Mononuclear cell (primary cell): Measurements from ENCODE around the gene PDE4D. TPM values are rescaled to one million over a fixed set of nuclear protein-coding genes. Genes with fewer than 3 reads are reported as not detected.

Experiments
- H3K27me3 ChIP-seq: 2 replicates; pipeline ENCODE4 v1.6.0; 2011; ENCODE audit warnings: low read length, control low read depth; ENCODE audit not compliant: insufficient read depth
- H3K4me1 ChIP-seq: 2 replicates; pipeline ENCODE4 v1.5.1; 2011; ENCODE audit warnings: mild to moderate bottlenecking, low read length, control low read depth; ENCODE audit not compliant: insufficient read depth
- H3K4me3 ChIP-seq: 2 replicates; pipeline ENCODE4 v1.5.1; 2011; ENCODE audit warnings: mild to moderate bottlenecking, low read length, moderate library complexity
- H3K9me3 ChIP-seq: 2 replicates; pipeline ENCODE4 v1.5.1; 2011; ENCODE audit warnings: low read depth, mild to moderate bottlenecking, control low read depth, low read length
- total RNA-seq: library from RNA; depleted of rRNA; stranded (reverse); fragments of >200 nt; gene quantifications from one replicate; pipeline ENCODE4 v1.2.3, GENCODE V29; 2012

Gene PDE4D
- total RNA-seq, 1 donor: 171 TPM

DNA sequence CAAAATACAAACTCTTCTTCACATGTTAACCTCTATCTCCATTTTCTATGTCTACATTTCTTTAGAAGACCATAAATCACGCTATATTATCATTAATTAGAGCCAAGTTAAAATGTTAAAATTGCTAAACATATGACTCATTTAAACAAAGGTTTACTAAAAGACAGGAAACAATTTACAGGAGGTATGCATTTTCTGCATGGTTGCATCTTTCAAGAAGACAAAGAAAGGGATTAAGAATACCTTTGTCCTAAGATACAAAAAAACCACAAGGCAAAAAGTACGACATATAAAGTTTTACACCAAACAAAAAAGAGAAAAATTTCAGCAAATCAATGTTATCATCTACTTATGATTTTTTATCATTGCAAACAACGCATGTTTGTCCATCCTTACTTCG, 324.4 kb downstream of the PDE4D start:
- H3K4me3 ChIP-seq: no peak overlapping the region

DNA sequence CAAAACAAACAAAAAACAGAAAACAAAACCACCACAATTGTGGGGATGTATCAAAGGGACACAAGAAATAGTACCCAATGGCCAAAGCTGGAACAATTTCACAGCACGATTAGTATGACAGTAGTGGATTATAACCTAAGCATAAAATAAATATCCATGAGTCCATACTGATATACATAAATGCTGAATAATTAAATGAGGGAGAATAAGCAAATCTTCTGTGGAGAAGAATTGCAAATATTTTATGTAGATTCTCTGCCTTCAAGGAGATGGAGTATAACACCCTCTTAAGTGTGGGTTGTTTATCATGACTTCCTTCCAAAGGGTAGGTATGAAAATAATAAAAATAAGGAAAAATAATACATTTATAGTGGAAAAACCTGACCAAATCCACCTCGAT, 325.4 kb downstream of the PDE4D start:
- Histone ChIP-seq H3K4me3 (no peak overlapping the region), H3K9me3 (no peaks in the 10 kb centered on the region), H3K27me3 (no peaks in the 10 kb centered on the region), H3K4me1 (peaks cover 6% of the 10 kb centered on the region)

More for the DNA sequence above, 324.4 kb downstream of the PDE4D start:
- H3K9me3 ChIP-seq: no peaks in the 10 kb centered on the region
- no peaks in the 10 kb centered on the region for H3K27me3 ChIP-seq
- H3K4me1 ChIP-seq: no peaks in the 10 kb centered on the region

DNA sequence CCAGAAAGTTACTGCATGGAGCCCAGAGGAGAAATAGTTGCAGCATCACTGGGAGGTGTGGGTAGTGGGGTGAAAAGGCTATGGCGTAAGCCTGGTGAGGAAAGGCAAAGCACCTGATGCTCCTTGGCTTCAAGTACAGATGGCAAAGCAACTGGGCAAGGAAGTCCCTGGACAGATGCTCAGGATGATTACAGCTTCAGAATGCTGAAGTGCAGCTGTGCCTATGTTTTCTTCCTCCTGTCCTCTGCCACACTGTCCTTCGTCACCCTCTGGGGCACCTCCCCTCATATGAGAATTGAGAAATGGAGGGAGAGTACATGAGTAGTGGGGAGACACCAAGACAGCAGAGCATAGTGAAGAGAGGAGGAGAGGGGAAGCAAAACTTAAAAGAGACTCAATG, 328.0 kb downstream of the PDE4D start:
- no peaks in the 10 kb centered on the region for H3K9me3 ChIP-seq
- peaks cover 9% of the 10 kb centered on the region for H3K4me1 ChIP-seq
- H3K4me3 ChIP-seq: no peak overlapping the region
- no peaks in the 10 kb centered on the region for H3K27me3 ChIP-seq

DNA sequence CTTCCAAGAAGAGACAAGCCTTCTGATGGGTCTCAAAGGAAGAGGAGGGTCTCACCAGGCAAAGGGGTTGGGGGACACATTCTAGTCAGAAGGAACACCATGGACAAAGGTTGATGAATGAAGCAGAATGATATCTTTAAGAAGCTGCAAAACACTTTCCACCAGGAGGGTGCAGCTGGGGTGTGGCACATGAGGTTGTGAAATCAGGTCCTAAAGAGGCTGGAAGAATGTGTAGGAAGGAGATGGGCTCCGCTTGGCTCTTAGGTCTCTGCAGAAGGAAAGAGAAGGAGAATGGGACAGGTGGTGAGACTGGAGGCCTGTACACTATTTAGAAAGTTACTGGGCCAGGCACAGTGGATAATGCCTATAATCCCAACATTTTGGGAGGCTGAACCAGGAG, 328.6 kb downstream of the PDE4D start:
- H3K9me3 ChIP-seq: no peaks in the 10 kb centered on the region
- no peaks in the 10 kb centered on the region for H3K27me3 ChIP-seq
- H3K4me3 ChIP-seq: no peak overlapping the region
- H3K4me1 ChIP-seq: peaks cover 9% of the 10 kb centered on the region

DNA sequence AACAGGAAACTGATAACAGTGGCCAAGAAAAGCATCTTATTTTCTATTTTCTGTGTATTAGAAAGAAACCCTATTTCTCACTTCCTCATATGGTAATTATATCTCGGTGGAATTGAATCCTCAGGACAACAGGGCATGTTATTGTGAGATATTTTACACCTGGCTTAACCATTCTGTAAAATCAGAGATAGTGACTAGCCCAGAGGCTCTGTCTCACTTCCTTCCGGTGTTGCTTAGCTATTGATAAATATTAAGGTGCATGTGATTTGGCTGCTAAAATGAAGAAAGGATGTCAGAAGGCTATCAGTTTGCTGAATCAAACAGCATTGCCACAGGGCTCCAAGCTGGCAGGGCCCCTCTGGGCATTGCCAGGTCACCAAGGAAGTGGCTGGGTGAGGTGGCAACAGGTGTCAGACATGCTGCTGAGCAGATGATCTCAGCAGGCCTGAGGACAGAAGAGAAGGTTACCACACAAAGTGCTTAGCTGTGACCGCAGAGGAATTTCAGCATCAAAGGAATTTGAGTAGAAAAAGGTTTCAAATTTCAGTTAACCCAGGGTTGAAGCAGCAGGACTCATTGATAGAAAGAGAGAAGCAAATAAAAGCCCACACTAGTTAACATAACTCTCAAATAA, 330.7 kb downstream of the PDE4D start:
- no peaks in the 10 kb centered on the region for H3K9me3 ChIP-seq
- no peak overlapping the region for H3K4me3 ChIP-seq
- H3K27me3 ChIP-seq: no peaks in the 10 kb centered on the region
- peaks cover 9% of the 10 kb centered on the region for H3K4me1 ChIP-seq

DNA sequence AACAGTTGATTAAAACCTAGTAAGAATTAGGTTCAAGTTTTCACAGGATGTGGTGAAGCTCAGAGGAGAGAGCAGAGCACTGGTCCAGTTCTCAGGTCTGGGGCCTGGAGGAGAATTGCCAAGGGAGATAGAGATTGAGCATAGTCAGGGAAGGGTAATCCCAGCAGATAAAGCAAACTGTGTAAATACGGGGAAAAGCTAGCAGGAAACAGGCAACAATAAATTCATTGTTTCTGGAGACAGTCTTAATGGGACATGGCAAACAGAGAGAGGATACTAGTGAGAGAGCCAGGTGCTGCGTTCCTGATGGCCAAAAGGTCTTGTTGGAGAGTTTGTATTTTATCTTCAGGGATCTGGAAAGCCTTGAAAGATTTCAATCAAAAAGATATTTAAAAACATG, 333.0 kb downstream of the PDE4D start:
- Histone ChIP-seq H3K9me3 (no peaks in the 10 kb centered on the region), H3K27me3 (no peaks in the 10 kb centered on the region), H3K4me3 (no peak overlapping the region), H3K4me1 (peaks cover 9% of the 10 kb centered on the region)

DNA sequence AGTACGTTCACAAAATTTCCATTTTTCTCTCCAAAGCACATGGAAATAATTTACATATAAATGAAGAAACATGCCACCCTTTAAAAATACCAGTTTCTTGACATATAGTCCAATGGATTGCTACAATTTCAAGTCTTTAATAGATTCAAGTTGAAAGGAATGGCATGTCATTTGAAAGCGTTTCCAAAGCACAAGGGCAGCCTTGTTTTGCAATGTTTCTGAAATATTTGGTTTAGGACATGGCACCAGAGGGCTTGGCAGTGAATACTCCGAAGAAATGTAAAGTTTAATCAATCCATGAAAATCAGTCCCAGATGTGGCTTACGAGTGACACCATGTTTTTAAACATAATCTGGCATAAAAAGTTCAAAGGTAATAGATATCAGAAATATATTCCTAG, 333.7 kb downstream of the PDE4D start:
- H3K9me3 ChIP-seq: no peaks in the 10 kb centered on the region
- peaks cover 9% of the 10 kb centered on the region for H3K4me1 ChIP-seq
- no peaks in the 10 kb centered on the region for H3K27me3 ChIP-seq
- H3K4me3 ChIP-seq: no peak overlapping the region

DNA sequence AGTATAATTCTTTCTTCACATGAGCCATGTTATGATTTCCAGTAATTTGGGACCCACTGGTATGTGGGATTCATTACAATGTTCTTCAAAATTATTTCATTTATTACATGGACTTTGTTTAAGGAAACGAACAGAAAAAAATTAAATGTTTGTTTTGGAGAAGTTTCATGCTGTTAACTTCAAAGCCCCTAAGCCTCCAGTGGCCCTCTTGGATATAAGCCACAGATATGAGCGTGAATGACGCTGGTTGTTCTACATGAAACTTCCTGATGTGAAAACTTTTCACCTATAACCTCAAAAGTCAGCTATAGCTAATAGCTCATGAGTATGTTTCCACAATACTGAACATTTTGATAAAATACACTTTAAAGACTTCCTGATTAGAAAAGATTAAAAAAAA, 334.2 kb downstream of the PDE4D start:
- Histone ChIP-seq H3K27me3 (no peaks in the 10 kb centered on the region), H3K4me3 (no peak overlapping the region), H3K4me1 (peaks cover 9% of the 10 kb centered on the region), H3K9me3 (no peaks in the 10 kb centered on the region)

DNA sequence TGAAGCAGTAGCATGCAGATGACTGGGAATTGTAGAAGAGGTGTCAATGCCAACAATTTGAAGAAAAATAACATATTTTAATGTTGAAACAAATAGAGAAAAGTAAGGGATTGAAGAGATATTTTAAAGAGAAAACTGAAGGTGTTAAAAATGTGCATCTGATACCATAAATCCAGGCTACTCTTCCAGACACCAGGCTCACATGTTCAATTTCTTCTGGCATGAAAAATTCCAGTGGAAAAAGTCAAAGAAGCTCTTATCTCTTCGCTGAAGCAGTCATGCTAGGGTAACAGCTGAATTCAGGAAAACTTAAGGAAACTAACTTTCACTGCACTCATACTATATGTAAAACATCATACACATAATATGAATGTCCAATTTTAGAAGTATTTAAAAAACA, 335.0 kb downstream of the PDE4D start:
- no peak overlapping the region for H3K4me3 ChIP-seq
- no peaks in the 10 kb centered on the region for H3K9me3 ChIP-seq
- H3K27me3 ChIP-seq: no peaks in the 10 kb centered on the region
- H3K4me1 ChIP-seq: peaks cover 6% of the 10 kb centered on the region

DNA sequence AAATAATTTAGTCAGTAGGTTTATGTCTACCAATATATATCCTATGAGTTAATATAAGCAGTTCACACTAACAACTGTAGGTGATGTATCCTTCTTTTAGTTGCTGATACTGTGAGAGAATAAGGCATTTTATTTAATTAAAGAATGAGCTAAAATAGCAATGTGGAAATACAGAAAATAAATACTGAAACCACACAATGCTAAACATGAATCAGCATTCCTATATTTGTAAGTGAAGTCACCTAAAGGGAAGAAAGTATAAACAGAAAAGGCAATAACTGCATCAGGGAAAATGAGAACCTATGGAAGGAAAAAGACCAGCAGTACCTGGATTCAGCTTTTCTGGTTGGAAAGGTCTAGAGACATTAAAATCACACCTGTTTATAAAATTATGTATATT, 336.0 kb downstream of the PDE4D start:
- H3K4me3 ChIP-seq: no peak overlapping the region
- H3K4me1 ChIP-seq: no peaks in the 10 kb centered on the region
- H3K9me3 ChIP-seq: no peaks in the 10 kb centered on the region
- H3K27me3 ChIP-seq: no peaks in the 10 kb centered on the region

DNA sequence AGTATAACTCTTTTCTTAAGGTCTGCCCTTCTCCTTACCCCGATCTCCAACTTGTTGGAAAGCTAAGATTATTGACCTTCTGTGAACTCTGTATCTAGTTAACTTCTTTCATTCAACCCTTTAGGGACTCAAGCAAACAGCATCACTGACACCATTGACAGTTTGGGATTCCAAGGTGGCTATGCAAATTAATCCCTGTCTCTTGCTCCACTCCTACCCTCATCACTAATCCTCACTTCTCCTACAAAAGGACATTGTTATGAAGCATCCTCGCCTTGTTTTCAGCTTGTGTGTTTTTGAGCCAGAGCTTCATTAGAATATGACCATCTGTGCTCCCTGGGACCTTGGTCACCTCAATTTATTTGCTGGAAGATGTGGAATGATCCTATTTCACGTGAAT, 337.9 kb downstream of the PDE4D start:
- H3K9me3 ChIP-seq: no peaks in the 10 kb centered on the region
- H3K4me1 ChIP-seq: no peaks in the 10 kb centered on the region
- no peak overlapping the region for H3K4me3 ChIP-seq
- H3K27me3 ChIP-seq: no peaks in the 10 kb centered on the region

DNA sequence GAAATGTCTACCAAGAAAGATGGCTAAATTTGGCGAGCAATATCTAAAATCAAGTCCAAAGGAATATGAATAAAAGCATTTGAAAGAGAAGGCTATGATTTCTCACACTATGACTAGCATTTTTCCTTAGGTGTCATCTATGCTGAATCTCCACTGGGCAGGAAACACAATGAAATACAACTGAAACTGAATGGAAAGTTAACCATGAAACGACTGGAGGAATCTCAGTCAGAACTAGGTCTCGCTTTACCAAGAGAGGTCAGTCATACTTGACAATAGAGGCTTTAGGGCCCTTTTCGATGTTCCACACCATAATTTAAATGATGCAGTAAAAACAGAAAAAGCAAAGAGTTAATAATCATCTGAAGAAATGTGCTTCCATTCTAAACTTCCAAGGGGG, 339.0 kb downstream of the PDE4D start:
- no peaks in the 10 kb centered on the region for H3K4me1 ChIP-seq
- H3K9me3 ChIP-seq: no peaks in the 10 kb centered on the region
- no peak overlapping the region for H3K4me3 ChIP-seq
- H3K27me3 ChIP-seq: no peaks in the 10 kb centered on the region

DNA sequence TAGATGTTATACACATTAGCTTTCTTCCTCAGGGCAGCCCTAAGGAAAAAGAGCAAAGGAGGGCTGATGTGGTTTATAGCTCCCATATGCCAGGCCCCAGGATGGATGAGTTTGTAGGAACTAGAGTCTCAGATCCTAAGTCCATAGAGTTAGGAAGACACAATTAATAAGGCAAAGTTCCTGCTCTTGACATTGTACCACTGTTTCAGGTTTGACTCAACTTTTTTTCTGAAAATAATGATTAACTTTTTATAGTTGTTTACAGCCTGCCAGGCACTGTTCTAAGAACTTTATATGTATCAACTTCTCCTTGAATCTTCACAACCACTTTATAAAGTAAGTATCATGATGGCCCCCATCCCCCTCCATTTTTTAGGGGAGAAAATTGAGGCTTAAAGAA, 339.5 kb downstream of the PDE4D start:
- Histone ChIP-seq H3K27me3 (no peaks in the 10 kb centered on the region), H3K4me1 (no peaks in the 10 kb centered on the region), H3K4me3 (no peak overlapping the region), H3K9me3 (no peaks in the 10 kb centered on the region)

DNA sequence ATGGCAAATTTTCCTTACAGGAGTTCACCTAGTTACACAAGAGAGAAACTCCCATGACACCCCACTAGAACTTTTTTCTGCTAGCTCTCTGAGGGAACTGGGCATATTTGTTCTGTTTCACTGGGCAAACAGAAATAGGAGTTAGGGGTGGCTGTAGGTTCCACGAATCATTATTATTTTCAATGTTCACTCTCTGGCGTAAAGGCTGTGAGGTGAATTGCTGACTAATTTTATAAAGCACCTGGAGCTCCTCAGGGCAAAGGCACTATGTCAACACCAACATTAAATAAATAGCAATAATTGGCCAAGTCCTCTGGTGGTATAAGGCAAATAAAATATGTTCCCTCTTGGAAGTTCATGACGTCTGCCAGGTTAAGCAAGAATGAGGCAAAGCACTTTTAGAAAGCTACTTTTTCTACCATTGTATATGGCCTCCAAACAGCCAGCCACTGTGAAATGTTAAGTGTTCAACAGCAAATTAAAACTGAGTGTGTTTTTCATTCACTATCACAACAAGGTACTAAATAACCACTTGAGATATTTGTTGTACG, 344.6 kb downstream of the PDE4D start:
- H3K4me3 ChIP-seq: no peak overlapping the region
- no peaks in the 10 kb centered on the region for H3K4me1 ChIP-seq
- H3K9me3 ChIP-seq: no peaks in the 10 kb centered on the region
- no peaks in the 10 kb centered on the region for H3K27me3 ChIP-seq

DNA sequence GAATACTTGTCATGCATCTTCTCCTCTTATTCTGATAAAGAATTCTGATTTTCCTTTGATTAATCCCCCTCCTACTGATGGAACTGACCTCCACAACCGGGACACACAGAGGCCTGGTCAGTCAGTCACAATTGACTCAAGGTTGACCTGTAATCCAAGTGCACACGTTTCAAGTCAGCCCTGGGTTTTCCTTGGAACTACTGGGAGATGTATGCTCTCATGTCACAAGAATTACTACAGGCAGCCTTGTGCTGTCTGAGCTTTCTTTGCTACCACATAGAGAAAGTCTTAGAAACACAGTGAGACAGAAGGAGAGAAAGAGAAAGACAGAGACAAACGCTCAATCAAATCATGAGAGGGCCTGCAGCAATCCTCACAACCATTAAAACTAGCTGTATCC, 345.8 kb downstream of the PDE4D start:
- H3K27me3 ChIP-seq: no peaks in the 10 kb centered on the region
- no peaks in the 10 kb centered on the region for H3K4me1 ChIP-seq
- no peaks in the 10 kb centered on the region for H3K9me3 ChIP-seq
- no peak overlapping the region for H3K4me3 ChIP-seq

DNA sequence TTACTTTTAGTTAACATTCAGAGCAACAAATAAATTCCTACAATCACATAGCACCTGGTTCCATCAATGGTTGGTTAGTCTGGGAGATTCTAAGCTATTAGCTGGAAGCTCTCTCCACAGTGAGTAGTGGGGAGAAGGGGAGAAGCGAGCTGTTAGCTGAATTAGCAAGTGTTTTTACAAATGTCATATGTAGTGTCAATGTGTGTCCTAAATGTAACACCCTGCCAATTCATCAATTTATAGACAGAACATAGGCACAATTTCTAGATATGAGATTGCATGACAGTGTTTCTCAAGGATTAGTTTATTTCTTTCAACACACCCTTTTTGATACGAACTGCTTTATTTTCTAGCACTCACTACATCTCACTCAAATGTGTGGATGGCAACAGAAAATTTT, 349.0 kb downstream of the PDE4D start:
- H3K27me3 ChIP-seq: no peaks in the 10 kb centered on the region
- H3K4me3 ChIP-seq: no peak overlapping the region
- no peaks in the 10 kb centered on the region for H3K9me3 ChIP-seq
- H3K4me1 ChIP-seq: no peaks in the 10 kb centered on the region
